SK-N-MC (cell line): Measurements from ENCODE around the gene WNK1.
"Not testable (repeated sequence)": the region's sequence is repeated elsewhere in the genome, so short reads cannot be mapped to it uniquely, and the experiment has no call there.

Source experiments
- DNase-seq: peaks from one replicate; pipeline ENCODE4 v3.0.0-alpha.2; 2011; ENCODE audit warnings: low read depth, low spot score
- H3K27ac ChIP-seq: fragments of 200-600 bp; sonication (generic); 2 replicates; pipeline ENCODE4 v1.5.1; 2016; ENCODE audit warnings: mixed run types
- H3K36me3 ChIP-seq: fragments of 200-600 bp; sonication (generic); 2 replicates; pipeline ENCODE4 v1.6.1; 2017; ENCODE audit warnings: antibody characterized with exemption, low read length, mixed read lengths; ENCODE audit not compliant: insufficient read depth
- H3K4me3 ChIP-seq: fragments of 200-600 bp; sonication (generic); 2 replicates; pipeline ENCODE4 v1.5.1; 2016
- H3K9ac ChIP-seq: fragments of 200-600 bp; sonication (generic); 2 replicates; pipeline ENCODE4 v1.8.0; 2017; ENCODE audit warnings: mixed run types, mixed read lengths; ENCODE audit not compliant: insufficient read length
- H3K9me3 ChIP-seq: fragments of 200-600 bp; sonication (generic); 2 replicates; pipeline ENCODE4 v1.6.1; 2017; ENCODE audit warnings: low read depth, mild to moderate bottlenecking, antibody characterized with exemption, low read length, moderate library complexity, mixed read lengths
- EZH2 ChIP-seq: fragments of 200-600 bp; sonication (generic); IDR thresholded peaks from one replicate; pipeline ENCODE4 v1.6.1; 2017; ENCODE audit warnings: antibody characterized with exemption
- FOXP2 ChIP-seq: optimal IDR thresholded peaks from 2 replicates; pipeline ENCODE3; 2011; ENCODE audit warnings: mild to moderate bottlenecking, moderate library complexity; ENCODE audit not compliant: insufficient read depth; ENCODE audit errors: extremely low read length, control extremely low read depth
- POLR2AphosphoS5 ChIP-seq: IDR thresholded peaks from 2 replicates; pipeline ENCODE4 v1.6.1; 2012; ENCODE audit warnings: mild to moderate bottlenecking, low read depth, low read length, borderline replicate concordance

WNK1 gene

DNA sequence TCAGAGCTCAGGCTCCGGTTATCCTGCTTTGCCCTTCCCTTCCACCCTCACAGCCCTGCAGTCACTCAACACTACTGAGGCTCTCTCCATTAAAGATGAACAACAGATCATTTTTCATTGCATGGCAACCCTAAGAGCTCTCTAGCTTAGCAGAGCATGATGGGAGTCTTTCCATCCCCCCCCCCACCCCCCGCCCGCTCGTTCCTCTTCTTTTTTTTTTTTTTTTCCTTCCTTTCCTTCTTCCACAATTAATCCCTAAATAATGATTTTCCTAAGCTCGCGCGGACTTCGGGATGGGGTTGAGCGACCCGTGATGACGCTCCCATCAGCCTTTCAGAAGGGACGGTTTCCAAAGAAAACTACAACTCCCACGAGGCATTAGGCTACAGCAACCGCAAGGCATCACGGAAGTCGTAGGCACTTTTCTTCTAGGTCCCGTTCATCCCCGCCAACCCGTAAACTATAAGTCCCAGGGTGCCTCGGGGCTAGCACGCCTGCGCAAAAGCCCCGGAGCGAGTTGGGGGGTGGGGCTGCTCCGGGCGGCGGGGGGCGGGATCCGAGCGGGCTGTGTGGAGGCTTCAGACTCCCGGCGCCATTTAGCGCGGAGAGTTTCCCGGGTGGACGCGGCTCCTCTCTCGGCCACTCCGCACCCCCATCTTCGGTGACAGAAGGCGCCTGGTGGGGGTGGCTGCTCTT lies at the start of gene WNK1:
Gene WNK1, plus strand, starts transcription at position 581 of the 696 bp plus-strand sequence. CDS start 987 bp downstream, outside the sequence.
- no peaks in the 10 kb centered on the region for H3K9me3 ChIP-seq
- H3K27ac ChIP-seq = peak within 1 kb of the TSS; percentile 94
- peak; percentile 94 for DNase-seq
- H3K4me3 ChIP-seq = peak within 1 kb of the TSS; percentile 80
- peak within 1 kb of the TSS; percentile 85 for H3K9ac ChIP-seq
- H3K36me3 ChIP-seq = no peaks in the 10 kb centered on the region
- TF ChIP-seq POLR2AphosphoS5 (peak; percentile 88), FOXP2 (no peak)

DNA sequence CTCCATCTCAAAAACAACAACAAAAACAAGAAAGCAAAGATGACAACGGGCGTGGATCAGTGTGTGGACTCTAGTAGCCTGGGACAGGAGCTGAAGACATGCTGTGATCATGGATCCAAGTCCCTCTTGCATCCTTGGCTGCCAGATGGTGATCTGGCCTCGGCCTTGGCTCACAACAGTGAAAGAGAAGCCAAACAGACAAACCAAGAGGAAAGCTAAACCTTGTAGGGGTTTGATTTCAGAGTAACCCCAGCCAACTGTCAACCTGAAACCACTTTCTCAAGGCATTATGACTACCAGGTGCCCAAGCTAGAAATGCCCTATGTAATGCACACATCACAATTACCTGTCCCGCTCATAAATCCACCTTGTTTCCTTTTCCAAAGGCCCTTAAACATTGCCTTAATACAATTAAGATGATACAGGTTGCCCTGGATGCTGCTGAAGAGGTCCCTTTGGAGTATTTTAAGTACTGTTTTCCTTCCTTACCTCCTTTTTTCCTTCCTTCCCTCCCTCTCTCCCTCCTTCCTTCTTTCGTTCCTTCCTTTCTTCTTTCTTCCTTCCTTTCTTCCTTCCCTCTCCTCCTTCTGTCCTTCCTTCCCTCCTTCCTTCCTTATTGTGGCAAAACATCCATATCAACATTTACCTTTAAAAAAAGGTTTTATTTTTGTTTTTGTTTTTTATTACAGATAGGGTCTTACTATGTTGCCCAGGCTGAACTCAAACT lies 47.7 kb upstream of the WNK1 start:
- TF ChIP-seq POLR2AphosphoS5 (no peak), EZH2 (no peak), FOXP2 (no peak)
- no peak overlapping the region for H3K9ac ChIP-seq
- H3K27ac ChIP-seq = no peak overlapping the region
- no peaks in the 10 kb centered on the region for H3K36me3 ChIP-seq
- H3K9me3 ChIP-seq = no peaks in the 10 kb centered on the region
- DNase-seq = no peak
- H3K4me3 ChIP-seq = no peak overlapping the region

DNA sequence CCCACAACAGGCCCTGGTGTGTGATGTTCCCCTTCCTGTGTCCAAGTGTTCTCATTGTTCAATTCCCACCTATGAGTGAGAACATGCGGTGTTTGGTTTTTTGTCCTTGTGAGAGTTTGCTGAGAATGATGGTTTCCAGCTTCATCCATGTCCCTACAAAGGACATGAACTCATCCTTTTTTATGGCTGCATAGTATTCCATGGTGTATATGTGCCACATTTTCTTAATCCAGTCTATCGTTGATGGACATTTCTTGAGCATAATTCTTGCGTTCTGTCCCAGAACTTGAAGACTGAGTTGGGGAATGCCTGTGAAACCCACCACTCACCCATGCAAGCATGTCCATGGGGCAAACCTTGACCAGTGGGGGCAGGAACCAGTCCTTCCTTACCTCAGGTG lies 44.3 kb upstream of the WNK1 start:
- H3K4me3 ChIP-seq, H3K27ac ChIP-seq, H3K9me3 ChIP-seq, H3K9ac ChIP-seq, DNase-seq, H3K36me3 ChIP-seq: not testable (repeated sequence)

- TF ChIP-seq POLR2AphosphoS5 (no peak), EZH2 (no peak), FOXP2 (no peak)
- Histone ChIP-seq H3K27ac (no peak overlapping the region), H3K9ac (no peak overlapping the region), H3K9me3 (no peaks in the 10 kb centered on the region), H3K36me3 (no peaks in the 10 kb centered on the region), H3K4me3 (no peak overlapping the region)
- no peak for DNase-seq
Observed at GRCh38 chr12:709455-710020, 42.8 kb upstream of the WNK1 start.

DNA sequence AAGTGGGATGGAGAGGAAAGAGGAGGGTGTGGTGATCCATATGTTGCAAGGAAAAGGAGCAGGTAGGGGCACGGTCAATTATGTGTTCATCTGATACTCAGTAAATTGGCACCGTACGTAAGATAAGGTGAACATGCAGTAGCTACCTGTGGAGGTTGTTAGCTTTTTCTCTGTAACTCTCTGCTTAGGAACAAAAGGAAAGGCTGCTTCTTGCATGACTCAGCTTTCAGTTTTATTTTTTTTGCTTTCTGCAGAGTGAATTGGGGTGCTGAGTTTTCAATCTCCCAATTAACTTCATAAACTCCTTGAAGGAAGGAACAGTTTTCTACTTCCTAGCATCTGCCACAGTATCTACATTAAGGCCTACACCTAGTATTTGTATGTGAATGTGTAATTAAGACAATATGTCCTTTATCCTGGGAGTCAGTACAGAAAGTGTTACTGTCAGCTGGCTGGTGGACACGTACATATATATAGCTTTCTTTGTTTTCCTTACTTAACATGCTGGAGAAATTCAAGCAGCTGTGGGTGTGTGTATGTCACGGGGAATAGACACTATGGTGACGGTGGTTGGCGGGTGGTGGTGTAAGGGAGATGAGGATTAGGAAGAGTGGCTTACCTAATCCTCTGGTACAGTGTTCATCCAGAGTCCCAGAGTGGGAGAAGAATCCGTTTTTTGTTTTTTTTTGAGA lies 40.1 kb upstream of the WNK1 start:
- DNase-seq = no peak
- no peak overlapping the region for H3K27ac ChIP-seq

DNA sequence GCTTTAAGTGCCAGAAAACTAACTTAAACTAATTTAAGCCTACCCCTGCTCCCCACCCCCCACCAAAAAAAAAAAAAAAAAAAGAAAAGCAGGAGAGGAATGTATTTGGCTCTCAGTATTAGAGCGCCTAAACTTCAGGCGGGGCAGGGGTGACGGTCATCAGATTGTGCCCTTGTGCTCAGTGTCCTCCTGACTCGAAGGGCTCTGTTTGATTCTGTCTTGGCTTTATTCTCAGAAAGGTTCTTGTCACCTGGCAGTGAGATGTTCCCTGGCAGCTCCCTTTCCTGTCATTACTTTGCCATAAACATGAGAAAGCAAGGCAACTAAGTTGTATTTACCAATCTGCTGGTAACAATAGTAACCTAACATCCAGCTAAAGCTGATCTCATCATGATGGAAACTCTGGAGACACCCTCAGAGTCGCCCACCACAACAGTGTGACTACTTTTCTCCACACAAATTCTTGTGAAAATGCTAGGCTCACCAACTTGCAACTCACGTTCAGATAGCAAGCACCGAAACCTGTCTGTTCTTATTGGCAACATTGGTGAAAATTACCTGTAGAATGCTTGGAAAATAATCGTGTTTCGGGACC lies 39.0 kb upstream of the WNK1 start:
- no peaks in the 10 kb centered on the region for H3K9me3 ChIP-seq
- TF ChIP-seq POLR2AphosphoS5 = no peak
- TF ChIP-seq EZH2 = no peak
- no peak for TF ChIP-seq FOXP2
- no peak for DNase-seq

More for the DNA sequence above, 40.1 kb upstream of the WNK1 start:
- TF ChIP-seq EZH2 (no peak), FOXP2 (no peak), POLR2AphosphoS5 (no peak)
- H3K9me3 ChIP-seq = no peaks in the 10 kb centered on the region
- H3K4me3 ChIP-seq = no peak overlapping the region
- H3K9ac ChIP-seq = no peak overlapping the region
- H3K36me3 ChIP-seq = no peaks in the 10 kb centered on the region

DNA sequence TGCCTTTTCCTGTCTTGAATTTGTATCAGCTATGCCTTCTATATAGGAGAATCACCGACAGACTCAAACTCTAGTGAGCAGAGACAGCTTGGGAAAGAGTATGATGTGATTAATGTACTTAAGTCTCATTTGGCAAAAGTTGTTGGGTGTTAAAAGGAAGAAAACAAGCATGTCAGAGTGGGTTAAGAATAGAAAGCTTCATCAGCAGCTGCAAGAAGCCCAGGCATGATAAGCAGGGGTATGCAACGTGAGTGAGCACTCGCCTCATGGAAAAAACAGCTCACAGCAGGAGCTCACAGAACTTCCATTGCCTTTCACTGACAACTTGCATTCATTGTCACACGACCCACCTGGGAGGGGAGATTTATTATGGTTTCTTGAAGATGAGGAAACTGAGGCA lies 35.9 kb upstream of the WNK1 start:
- no peak overlapping the region for H3K9ac ChIP-seq
- H3K9me3 ChIP-seq = no peaks in the 10 kb centered on the region
- no peak overlapping the region for H3K4me3 ChIP-seq
- no peak overlapping the region for H3K27ac ChIP-seq
- H3K36me3 ChIP-seq = no peaks in the 10 kb centered on the region
- TF ChIP-seq FOXP2 (no peak), EZH2 (no peak), POLR2AphosphoS5 (no peak)
- no peak for DNase-seq

More for the DNA sequence above, 39.0 kb upstream of the WNK1 start:
- Histone ChIP-seq H3K9ac (no peak overlapping the region), H3K4me3 (no peak overlapping the region), H3K36me3 (no peaks in the 10 kb centered on the region), H3K27ac (no peak overlapping the region)

DNA sequence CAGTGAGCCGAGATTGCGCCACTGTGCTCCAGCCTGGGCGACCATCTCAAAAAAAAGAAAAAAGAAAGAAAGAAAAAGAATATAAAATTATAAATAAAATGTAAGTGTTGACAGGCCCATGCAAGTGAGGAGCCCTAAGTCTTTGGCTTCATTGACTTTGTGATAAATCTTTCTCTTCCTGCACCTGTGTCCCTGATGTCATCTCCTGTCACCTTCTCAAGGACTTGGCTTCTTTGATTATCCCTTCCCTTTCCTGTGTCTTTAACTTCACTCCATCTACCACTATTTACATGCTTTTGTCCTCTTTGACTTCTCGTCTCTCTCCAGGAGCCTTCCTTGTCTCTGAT lies 33.6 kb upstream of the WNK1 start:
- no peak overlapping the region for H3K4me3 ChIP-seq
- no peak overlapping the region for H3K9ac ChIP-seq
- H3K36me3 ChIP-seq = no peaks in the 10 kb centered on the region
- TF ChIP-seq POLR2AphosphoS5 (no peak), EZH2 (no peak), FOXP2 (no peak)
- H3K27ac ChIP-seq = no peak overlapping the region
- DNase-seq = no peak
- H3K9me3 ChIP-seq = no peaks in the 10 kb centered on the region
